Endothelial cell of umbilical vein (primary cell): ENCODE measurements around the gene SCYGR1. TPM values are rescaled to one million over a fixed set of nuclear protein-coding genes. Genes with fewer than 3 reads are reported as not detected.

Experiments
- BruUV-seq: library from RNA; stranded (reverse); fragments of 400-500 nt; replicated peaks from 2 replicates; lab custom pipeline; 2021; lab: Mats Ljungman, UMichigan
- CTCF ChIA-PET: fragments of 300-600, 350-600 bp; sonication (Branson Sonifier 250); formaldehyde crosslinking; loops from one replicate; lab custom pipeline; 2021; ENCODE audit warnings: antibody characterized with exemption, inconsistent platforms; lab: Charles Lee
- POLR2A ChIA-PET: fragments of 300-600, 350-600 bp; sonication (Branson Sonifier 250); formaldehyde crosslinking; loops from one replicate; lab custom pipeline; 2021; ENCODE audit warnings: antibody characterized with exemption, inconsistent platforms; lab: Charles Lee
- DNase-seq: peaks from one replicate; pipeline ENCODE4 v3.0.0-alpha.2; 2011; ENCODE audit warnings: low read depth, low spot score
- FAIRE-seq: peaks from 2 replicates; lab custom pipeline; 2011; peaks lifted over from hg19 to GRCh38; lab: Jason Lieb, UNC
- H2AFZ ChIP-seq: 2 replicates; pipeline ENCODE4 v1.6.0; 2012; ENCODE audit warnings: low read depth, low read length, control low read depth, inconsistent platforms
- H3K27ac ChIP-seq: 2 replicates; pipeline ENCODE4 v1.5.1; 2011; ENCODE audit warnings: low read depth, mild to moderate bottlenecking, control low read depth, low read length, moderate library complexity; ENCODE audit not compliant: insufficient read depth
- H3K27me3 ChIP-seq, 2 experiments: 2 replicates each; pipeline versions ENCODE4 v1.6.0 to v1.6.1; 2011; ENCODE audit warnings: low read length in 2 of 2, mixed read lengths in 1 of 2; ENCODE audit not compliant: control insufficient read depth in 2 of 2, insufficient read depth in 2 of 2
- H3K36me3 ChIP-seq, 2 experiments: 2 replicates in 1 of 2; 3 replicates in 1 of 2; pipeline ENCODE4 v1.5.1; 2011; ENCODE audit warnings: low read length in 2 of 2, mild to moderate bottlenecking in 1 of 2, moderate library complexity in 1 of 2; ENCODE audit not compliant: control insufficient read depth in 2 of 2, insufficient read depth in 2 of 2; ENCODE audit errors: extremely low read depth in 1 of 2
- H3K4me1 ChIP-seq: 3 replicates; pipeline ENCODE4 v1.5.1; 2011; ENCODE audit warnings: mild to moderate bottlenecking, low read length; ENCODE audit not compliant: control insufficient read depth, insufficient read depth; ENCODE audit errors: extremely low read depth
- H3K4me2 ChIP-seq: 2 replicates; pipeline ENCODE4 v1.6.1; 2011; ENCODE audit warnings: low read length, control low read depth, mixed read lengths; ENCODE audit not compliant: insufficient read depth
- H3K4me3 ChIP-seq, 3 experiments: fragments of 200-600 bp in 1 of 3; sonication (generic), shearing (Covaris generic) in 1 of 3; replicated peaks in 1 of 3; 2 replicates each; pipeline ENCODE4 v1.5.1; 2011 to 2016; ENCODE audit warnings: control low read depth in 3 of 3, low read length in 3 of 3, mild to moderate bottlenecking in 2 of 3, inconsistent platforms in 1 of 3, low read depth in 1 of 3, moderate library complexity in 1 of 3; ENCODE audit not compliant: insufficient read depth in 1 of 3
- H3K79me2 ChIP-seq: 2 replicates; pipeline ENCODE4 v1.6.0; 2012; ENCODE audit warnings: low read length, inconsistent platforms; ENCODE audit not compliant: control insufficient read depth, insufficient read depth
- H3K9ac ChIP-seq: replicated peaks from 2 replicates; pipeline ENCODE3; 2011; ENCODE audit warnings: low read length, control low read depth; ENCODE audit not compliant: insufficient read depth; ENCODE audit errors: extremely low read depth
- H3K9me1 ChIP-seq: replicated peaks from 3 replicates; pipeline ENCODE4 v1.6.0; 2011; ENCODE audit warnings: mild to moderate bottlenecking, low read length; ENCODE audit not compliant: control insufficient read depth, insufficient read depth; ENCODE audit errors: extremely low read depth
- H3K9me3 ChIP-seq: replicated peaks from 2 replicates; pipeline ENCODE4 v1.5.1; 2012; ENCODE audit warnings: low read length, inconsistent platforms; ENCODE audit not compliant: control insufficient read depth, insufficient read depth
- H4K20me1 ChIP-seq: replicated peaks from 2 replicates; pipeline ENCODE3; 2011; ENCODE audit warnings: mild to moderate bottlenecking, low read length; ENCODE audit not compliant: control insufficient read depth, insufficient read depth; ENCODE audit errors: extremely low read depth
- CTCF ChIP-seq, 2 donors: IDR thresholded peaks; 1 replicate in 1 of 2; 2 replicates in 1 of 2; pipeline ENCODE4 v1.5.1; 2011; ENCODE audit warnings: low read length in 2 of 2, mild to moderate bottlenecking in 2 of 2, moderate library complexity in 2 of 2, control low read depth in 1 of 2, inconsistent platforms in 1 of 2, low read depth in 1 of 2; ENCODE audit not compliant: insufficient read depth in 1 of 2; ENCODE audit errors: extremely low read depth in 1 of 2
- EZH2 ChIP-seq: IDR thresholded peaks from 2 replicates; pipeline ENCODE4 v1.6.1; 2012; ENCODE audit warnings: borderline replicate concordance, low read depth, mild to moderate bottlenecking, moderate library complexity, low read length, inconsistent platforms; ENCODE audit not compliant: severe bottlenecking
- FOS ChIP-seq: IDR thresholded peaks from 2 replicates; pipeline ENCODE4 v1.6.1; 2011; ENCODE audit warnings: mild to moderate bottlenecking, low read length, moderate library complexity, borderline replicate concordance; ENCODE audit not compliant: insufficient read depth
- MYC ChIP-seq: IDR thresholded peaks from one replicate; pipeline ENCODE4 v1.6.1; 2011; ENCODE audit warnings: mild to moderate bottlenecking, low read depth, low read length
- POLR2AphosphoS5 ChIP-seq: IDR thresholded peaks from 2 replicates; pipeline ENCODE4 v1.6.1; 2012; ENCODE audit warnings: low read depth, mild to moderate bottlenecking, control low read depth, low read length, moderate library complexity; ENCODE audit not compliant: insufficient read depth
- dilution Hi-C: fragments of 300-500 bp; cut with MboI; formaldehyde crosslinking; loops from one replicate; pipeline ENCODE4 v1.15.0; 2019; ENCODE audit warnings: low sequenced_read_pairs; ENCODE audit not compliant: extremely low pct_ligation_motif_present
- intact Hi-C: fragments of 100-400 bp; cut with micrococcal nuclease; formaldehyde crosslinking; loops from one replicate; pipeline ENCODE4 v1.10.0; 2022
- polyA plus RNA-seq, 4 experiments: library from polyadenylated mRNA; depleted of rRNA in 3 of 4; stranded (reverse) in 3 of 4; unstranded in 1 of 4; fragments of >200 nt; gene quantifications; 2 replicates each; pipeline versions ENCODE4 v1.2.1 to v1.2.3, GENCODE V29; 2011 to 2012; ENCODE audit warnings: missing spikeins in 1 of 4
- total RNA-seq: library from RNA; stranded (reverse); gene quantifications from 2 replicates; pipeline ENCODE4 v1.2.3, GENCODE V29; 2021

The SCYGR1 gene
- total and polyA plus RNA-seq, 2 donors (not counting 3 experiments of a cell fraction or from before 2014, with no cell fraction given), result not detected

GRCh38 chr2:227388537-227389011 lies 825 bp upstream of the SCYGR1 start:
- no peak for FAIRE-seq

More at GRCh38 chr2:227388537-227389011, 825 bp upstream of the SCYGR1 start:
- Histone ChIP-seq H4K20me1 (no peaks in the 10 kb centered on the region), H3K4me3 (no peak overlapping the region), H3K27ac (no peak overlapping the region), H3K9me1 (no peaks in the 10 kb centered on the region), H3K79me2 (no peaks in the 10 kb centered on the region), H3K4me2 (no peak overlapping the region), H3K9me3 (no peaks in the 10 kb centered on the region), H2AFZ (no peak overlapping the region), H3K4me1 (no peaks in the 10 kb centered on the region), H3K36me3 (no peaks in the 10 kb centered on the region), H3K27me3 (no peaks in the 10 kb centered on the region), H3K9ac (no peak overlapping the region)
- intact Hi-C loops (no loop called here), dilution Hi-C loops (no loop called here)
- CTCF ChIA-PET, result interaction anchor here (1.4 kb wide), 1 partner anchor 11 kb away, joined by 4 read pairs; no protein-coding TSS in a partner anchor
- DNase-seq, result no peak
- no peak for TF ChIP-seq POLR2AphosphoS5
- TF ChIP-seq EZH2, result no peak
- no peak for TF ChIP-seq MYC
- no peak for TF ChIP-seq CTCF (IDR thresholded peaks at IDR 0.05; ENCODE audit: extremely low read depth in 1 of 2, insufficient read depth in 1 of 2, low read depth in 1 of 2, low read length in 2 of 2)
- TF ChIP-seq FOS, result no peak
- POLR2A ChIA-PET, result no interaction called here
- BruUV-seq, result no TSS peak
